ENCODE measurements around the gene ERVW-1. TPM values are rescaled to one million over a fixed set of nuclear protein-coding genes. Genes with fewer than 3 reads are reported as not detected.
A peak's percentile ranks its signal among the peaks of the same experiment; 100 is the strongest.

The ERVW-1 gene
- total RNA-seq, 1 donor from 2014 or later, result not detected

- H3K9ac ChIP-seq, result no peak overlapping the region
- peaks cover 7% of the 10 kb centered on the region for H3K79me2 ChIP-seq (ENCODE audit: low read depth)
- no peaks in the 10 kb centered on the region for H3K4me1 ChIP-seq
- H2AFZ ChIP-seq (replicated peaks), result no peak overlapping the region
- peaks cover 1% of the 10 kb centered on the region for H3K4me1 Mint-ChIP-seq
- H3K27me3 Mint-ChIP-seq (ENCODE audit: insufficient read depth, low read depth), result no peaks in the 10 kb centered on the region
- TF ChIP-seq EZH2 (IDR thresholded peaks at IDR 0.05), result no peak
- TF ChIP-seq CTCF (IDR thresholded peaks at IDR 0.05), result no peak
- no peak for TF ChIP-seq EZH2phosphoT487 (IDR thresholded peaks at IDR 0.05)
- H4K20me1 ChIP-seq (ENCODE audit: low read depth), result peaks cover 9% of the 10 kb centered on the region
- no peak overlapping the region for H3K4me3 Mint-ChIP-seq
- peaks cover 22% of the 10 kb centered on the region for H3K36me3 Mint-ChIP-seq
- H3K4me2 ChIP-seq, result no peak overlapping the region
- no peak overlapping the region for H3K27ac Mint-ChIP-seq
- no peaks in the 10 kb centered on the region for H3K9me3 ChIP-seq (ENCODE audit: low read depth)
- peaks cover 27% of the 10 kb centered on the region for H3F3A ChIP-seq (ENCODE audit: low read depth)
- no peak for DNase-seq (ENCODE audit: low spot score)
- no peak overlapping the region for H3K27ac ChIP-seq
- H3K36me3 ChIP-seq, result peaks cover 13% of the 10 kb centered on the region
- no peak overlapping the region for H3K4me3 ChIP-seq
- H3K9me3 Mint-ChIP-seq, result no peaks in the 10 kb centered on the region
- no peaks in the 10 kb centered on the region for H3K27me3 ChIP-seq
These were observed 21.5 kb downstream of the ERVW-1 start for GRCh38 chr7:92456236-92456635.

GRCh38 chr7:92451645-92452044, 26.1 kb downstream of the ERVW-1 start:
- Mint-ChIP-seq H3K27ac (no peak overlapping the region), H3K4me1 (peaks cover 13% of the 10 kb centered on the region), H3K9me3 (no peaks in the 10 kb centered on the region), H3K36me3 (peaks cover 26% of the 10 kb centered on the region), H3K27me3 (ENCODE audit: insufficient read depth, low read depth) (no peaks in the 10 kb centered on the region), H3K4me3 (no peak overlapping the region)
- Histone ChIP-seq H3K9me3 (ENCODE audit: low read depth) (no peaks in the 10 kb centered on the region), H3K36me3 (peaks cover 32% of the 10 kb centered on the region), H3K4me3 (no peak overlapping the region), H2AFZ (replicated peaks) (no peak overlapping the region), H4K20me1 (ENCODE audit: low read depth) (peaks cover 35% of the 10 kb centered on the region), H3K27me3 (no peaks in the 10 kb centered on the region), H3K4me2 (no peak overlapping the region), H3K4me1 (peaks cover 6% of the 10 kb centered on the region), H3K27ac (no peak overlapping the region), H3K9ac (no peak overlapping the region), H3K79me2 (ENCODE audit: low read depth) (peaks cover 45% of the 10 kb centered on the region), H3F3A (ENCODE audit: low read depth) (no peaks in the 10 kb centered on the region)
- TF ChIP-seq EZH2 (IDR thresholded peaks at IDR 0.05), result no peak
- TF ChIP-seq CTCF (IDR thresholded peaks at IDR 0.05), result no peak
- no peak for TF ChIP-seq EZH2phosphoT487 (IDR thresholded peaks at IDR 0.05)
- no peak for DNase-seq (ENCODE audit: low spot score)

GRCh38 chr7:92448205-92448747, 29.5 kb downstream of the ERVW-1 start:
- Histone ChIP-seq H3K9me3 (ENCODE audit: low read depth) (no peaks in the 10 kb centered on the region), H3K4me1 (peaks cover 6% of the 10 kb centered on the region), H3K36me3 (peaks cover 21% of the 10 kb centered on the region), H2AFZ (replicated peaks) (peak overlapping the region; percentile 80), H3K9ac (peak overlapping the region; percentile 61), H4K20me1 (ENCODE audit: low read depth) (peaks cover 35% of the 10 kb centered on the region), H3K79me2 (ENCODE audit: low read depth) (peaks cover 45% of the 10 kb centered on the region), H3F3A (ENCODE audit: low read depth) (no peaks in the 10 kb centered on the region), H3K27ac (no peak overlapping the region), H3K27me3 (no peaks in the 10 kb centered on the region), H3K4me2 (peak overlapping the region; percentile 83), H3K4me3 (peak overlapping the region; percentile 76)
- H3K9me3 Mint-ChIP-seq, result no peaks in the 10 kb centered on the region
- H3K27ac Mint-ChIP-seq, result no peak overlapping the region
- no peaks in the 10 kb centered on the region for H3K27me3 Mint-ChIP-seq (ENCODE audit: insufficient read depth, low read depth)
- H3K4me3 Mint-ChIP-seq, result peak overlapping the region; percentile 92
- H3K36me3 Mint-ChIP-seq, result peaks cover 12% of the 10 kb centered on the region
- TF ChIP-seq CTCF (IDR thresholded peaks at IDR 0.05), result peak; percentile 16
- no peak for TF ChIP-seq EZH2phosphoT487 (IDR thresholded peaks at IDR 0.05)
- no peak for TF ChIP-seq EZH2 (IDR thresholded peaks at IDR 0.05)
- DNase-seq (ENCODE audit: low spot score), result peak; percentile 26
- peaks cover 13% of the 10 kb centered on the region for H3K4me1 Mint-ChIP-seq
